Neutrophil (primary cell): Measurements from ENCODE around the gene MCM3.
A peak's percentile ranks its signal among the peaks of the same experiment; 100 is the strongest.

Source experiments
- H3K27ac ChIP-seq: fragments of 200-600 bp; sonication (generic); 2 replicates; pipeline ENCODE4 v1.5.1; 2016; ENCODE audit warnings: mild to moderate bottlenecking, moderate library complexity
- H3K27me3 ChIP-seq: fragments of 200-600 bp; sonication (generic); 2 replicates; pipeline ENCODE4 v1.6.0; 2016; ENCODE audit warnings: mild to moderate bottlenecking
- H3K36me3 ChIP-seq: fragments of 200-600 bp; sonication (generic); 2 replicates; pipeline ENCODE4 v1.5.1; 2017
- H3K4me1 ChIP-seq, 2 experiments: fragments of 200-600 bp in 1 of 2; sonication (generic) in 1 of 2; 1 replicate in 1 of 2; 2 replicates in 1 of 2; pipeline versions ENCODE4 v1.5.1 to v1.6.1; 2013 to 2016; ENCODE audit warnings: low read depth in 1 of 2, low read length in 1 of 2, mild to moderate bottlenecking in 1 of 2, moderate library complexity in 1 of 2; ENCODE audit not compliant: control insufficient read depth in 1 of 2, insufficient read depth in 1 of 2
- H3K4me3 ChIP-seq, 2 experiments: fragments of 200-600 bp in 1 of 2; sonication (generic) in 1 of 2; 1 replicate in 1 of 2; 2 replicates in 1 of 2; pipeline ENCODE4 v1.5.1; 2013 to 2016; ENCODE audit warnings: low read depth in 1 of 2, low read length in 1 of 2, mild to moderate bottlenecking in 1 of 2, moderate library complexity in 1 of 2
- H3K9me3 ChIP-seq: fragments of 200-600 bp; sonication (generic); 2 replicates; pipeline ENCODE4 v1.5.1; 2016
- TF ChIP-seq, protein P1 (sequence below): fragments of 200-600 bp; sonication (generic); IDR thresholded peaks from 2 replicates; pipeline ENCODE4 v1.5.1; 2016; ENCODE audit warnings: antibody characterized with exemption

MCM3 gene

GRCh38 chr6:52306972-52307870 is 22.7 kb upstream of the MCM3 start:
- Histone ChIP-seq H3K27ac (peak overlapping the region; percentile 67), H3K9me3 (no peaks in the 10 kb centered on the region), H3K4me1 (peaks cover 23 to 32% of the 10 kb centered on the region in 2 experiments), H3K4me3 (peak overlapping the region in 1 of 2 experiments; percentile 40), H3K27me3 (no peaks in the 10 kb centered on the region), H3K36me3 (no peaks in the 10 kb centered on the region)
- TF ChIP-seq, protein P1, sequence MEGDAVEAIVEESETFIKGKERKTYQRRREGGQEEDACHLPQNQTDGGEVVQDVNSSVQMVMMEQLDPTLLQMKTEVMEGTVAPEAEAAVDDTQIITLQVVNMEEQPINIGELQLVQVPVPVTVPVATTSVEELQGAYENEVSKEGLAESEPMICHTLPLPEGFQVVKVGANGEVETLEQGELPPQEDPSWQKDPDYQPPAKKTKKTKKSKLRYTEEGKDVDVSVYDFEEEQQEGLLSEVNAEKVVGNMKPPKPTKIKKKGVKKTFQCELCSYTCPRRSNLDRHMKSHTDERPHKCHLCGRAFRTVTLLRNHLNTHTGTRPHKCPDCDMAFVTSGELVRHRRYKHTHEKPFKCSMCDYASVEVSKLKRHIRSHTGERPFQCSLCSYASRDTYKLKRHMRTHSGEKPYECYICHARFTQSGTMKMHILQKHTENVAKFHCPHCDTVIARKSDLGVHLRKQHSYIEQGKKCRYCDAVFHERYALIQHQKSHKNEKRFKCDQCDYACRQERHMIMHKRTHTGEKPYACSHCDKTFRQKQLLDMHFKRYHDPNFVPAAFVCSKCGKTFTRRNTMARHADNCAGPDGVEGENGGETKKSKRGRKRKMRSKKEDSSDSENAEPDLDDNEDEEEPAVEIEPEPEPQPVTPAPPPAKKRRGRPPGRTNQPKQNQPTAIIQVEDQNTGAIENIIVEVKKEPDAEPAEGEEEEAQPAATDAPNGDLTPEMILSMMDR = no peak

GRCh38 chr6:52305948-52306767 is 21.6 kb upstream of the MCM3 start:
- Histone ChIP-seq H3K27me3 (no peaks in the 10 kb centered on the region), H3K9me3 (no peaks in the 10 kb centered on the region), H3K27ac (no peak overlapping the region), H3K4me3 (no peak overlapping the region), H3K4me1 (peaks cover 23 to 32% of the 10 kb centered on the region in 2 experiments), H3K36me3 (no peaks in the 10 kb centered on the region)
- TF ChIP-seq, protein P1 = no peak

GRCh38 chr6:52305411-52305810 is 20.9 kb upstream of the MCM3 start:
- Histone ChIP-seq H3K4me1 (peaks cover 23 to 32% of the 10 kb centered on the region in 2 experiments), H3K27me3 (no peaks in the 10 kb centered on the region), H3K36me3 (no peaks in the 10 kb centered on the region), H3K27ac (no peak overlapping the region), H3K9me3 (no peaks in the 10 kb centered on the region), H3K4me3 (no peak overlapping the region)
- TF ChIP-seq, protein P1 = no peak

GRCh38 chr6:52304983-52305390 is 20.4 kb upstream of the MCM3 start:
- Histone ChIP-seq H3K4me3 (no peak overlapping the region), H3K9me3 (no peaks in the 10 kb centered on the region), H3K27me3 (no peaks in the 10 kb centered on the region), H3K4me1 (peaks cover 23 to 32% of the 10 kb centered on the region in 2 experiments), H3K27ac (no peak overlapping the region), H3K36me3 (no peaks in the 10 kb centered on the region)
- TF ChIP-seq, protein P1 = no peak

DNA sequence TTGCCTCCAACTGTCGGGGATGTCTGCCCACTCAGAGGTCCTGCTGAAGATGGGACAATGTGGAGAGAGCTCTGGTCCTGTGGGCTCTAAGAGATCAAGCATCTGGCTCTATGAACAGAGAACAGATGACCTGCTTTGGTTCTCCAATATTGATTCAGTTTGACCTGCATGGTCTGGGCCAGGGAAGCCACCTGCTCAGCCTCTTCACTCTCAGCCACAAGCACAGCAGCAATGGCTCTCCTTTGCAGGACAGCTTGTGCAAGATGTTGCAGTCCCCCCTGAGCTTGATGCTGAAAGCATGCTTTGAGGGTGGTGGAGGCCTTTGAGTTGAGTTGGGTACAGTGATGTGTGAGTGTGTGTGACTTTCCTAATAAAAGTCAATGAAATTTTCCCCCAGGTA is 18.6 kb upstream of the MCM3 start:
- TF ChIP-seq, protein P1 = no peak
- Histone ChIP-seq H3K36me3 (no peaks in the 10 kb centered on the region), H3K27ac (no peak overlapping the region), H3K4me1 (peaks cover 22 to 29% of the 10 kb centered on the region in 2 experiments), H3K4me3 (no peak overlapping the region), H3K9me3 (no peaks in the 10 kb centered on the region), H3K27me3 (no peaks in the 10 kb centered on the region)
